Right lobe of liver (tissue), 6 donors: Measurements from ENCODE around the gene EXOC4. TPM values are rescaled to one million over a fixed set of nuclear protein-coding genes. Genes with fewer than 3 reads are reported as not detected.

Experiments
- ATAC-seq, 4 donors: fragments of 200-7000 bp; cut with Tn5 transposase; one replicate each; pipeline ENCODE4 v1.9.1; 2020; ENCODE audit warnings: mild to moderate bottlenecking in 4 of 4, moderate library complexity in 4 of 4
- DNase-seq, 3 donors: peaks; one replicate each; pipeline ENCODE4 v3.0.0-alpha.2; 2020
- H3K27ac ChIP-seq, 3 donors: fragments of 200-600 bp; one replicate each; pipeline ENCODE4 v1.8.0; 2022
- H3K27me3 ChIP-seq, 2 donors: fragments of 200-600 bp; one replicate each; pipeline ENCODE4 v1.8.0; 2022
- H3K36me3 ChIP-seq, 4 donors: fragments of 200-600 bp; sonication (generic) in 1 of 4; one replicate each; pipeline versions ENCODE4 v1.5.1 to v1.8.0; 2017 to 2022; ENCODE audit warnings: control low read depth in 1 of 4
- H3K4me1 ChIP-seq, 4 donors: fragments of 200-600 bp; sonication (generic) in 1 of 4; one replicate each; pipeline versions ENCODE4 v1.5.1 to v1.8.0; 2017 to 2022; ENCODE audit warnings: control low read depth in 1 of 4
- H3K4me3 ChIP-seq, 3 donors: fragments of 200-600 bp; one replicate each; pipeline ENCODE4 v1.8.0; 2022
- H3K9me3 ChIP-seq, 4 donors: fragments of 200-600 bp; sonication (generic) in 1 of 4; one replicate each; pipeline versions ENCODE4 v1.5.1 to v1.8.0; 2017 to 2022; ENCODE audit warnings: control low read depth in 1 of 4
- POLR2A ChIP-seq: fragments of 450-650 bp; IDR thresholded peaks from one replicate; pipeline ENCODE4 v1.6.1; 2017; ENCODE audit warnings: antibody characterized with exemption, mild to moderate bottlenecking
- WGBS: methylation state at CpG from one replicate; pipeline ENCODE4 v1.1.6; 2018; ENCODE audit warnings: low coverage, low lambda C conversion rate; ENCODE audit not compliant: insufficient coverage; ENCODE audit errors: missing lambda C conversion rate; 5-methylcytosine and 5-hydroxymethylcytosine counted together
- intact Hi-C, 2 donors: fragments of 100-400 bp; cut with DNase I; formaldehyde crosslinking; loops; one replicate each; pipeline versions ENCODE4 v1.11.2 to v1.14.1; 2022
- total RNA-seq, 6 experiments: library from RNA; depleted of rRNA in 2 of 6; stranded (reverse); fragments of >200 nt in 2 of 6; fragmentation: NEBNext Ultra II Directional in 3 of 6; extraction: Animal tissue kit (Norgen Biotek cat#: 25700) in 3 of 6; gene quantifications; one replicate each; pipeline versions ENCODE4 v1.1.0 to v1.2.4, GENCODE V29; 2016 to 2023
- TF ChIP-seq, protein P1 (sequence below), 4 donors: fragments of 200-600 bp in 3 of 4; fragments of 450-650 bp in 1 of 4; IDR thresholded peaks; one replicate each; pipeline versions ENCODE4 v1.5.1 to v1.8.0; 2016 to 2022; ENCODE audit warnings: antibody characterized with exemption in 4 of 4, mild to moderate bottlenecking in 2 of 4
- donor health status: DM: no; HTN: yes; CAD: no.
- donor health status: DM: no; HTN: no; CAD: no.
- donor health status: DM: no; HTN: no; CAD: no.
- donor health status: DM: no; HTN: yes; CAD: no.
- donor health status: DM: no; HTN: yes; CAD: no.

The EXOC4 gene
- total RNA-seq, 6 experiments from 2014 or later: 23.7 to 33.5 (median 30.0) TPM

DNA sequence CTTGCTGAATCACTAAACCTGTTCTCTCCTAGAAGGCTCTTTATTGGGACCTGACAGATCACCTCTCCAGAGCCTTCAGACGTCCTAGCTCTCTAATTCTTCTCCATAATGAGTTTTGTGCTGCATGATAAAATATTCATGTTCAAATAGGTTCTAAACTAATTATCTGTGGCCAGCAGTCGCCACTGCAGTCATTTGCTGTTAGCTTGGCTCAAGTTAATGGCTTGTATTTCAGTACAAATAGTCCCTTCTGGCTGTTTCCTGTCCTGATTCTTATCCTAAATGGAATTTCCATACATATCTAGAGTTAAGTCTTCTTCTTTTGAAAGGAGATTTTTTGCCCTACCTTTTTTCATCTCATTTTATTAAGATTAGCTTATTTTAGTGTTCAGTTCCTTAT is 303.2 kb downstream of the EXOC4 start:
- Histone ChIP-seq H3K36me3 (no peaks in the 10 kb centered on the region), H3K27ac (no peak overlapping the region), H3K4me3 (no peak overlapping the region), H3K9me3 (no peaks in the 10 kb centered on the region), H3K4me1 (no peaks in the 10 kb centered on the region), H3K27me3 (no peaks in the 10 kb centered on the region)
- ATAC-seq (no peak), DNase-seq (no peak)
- intact Hi-C loops: no loop called here
- TF ChIP-seq, protein P1, sequence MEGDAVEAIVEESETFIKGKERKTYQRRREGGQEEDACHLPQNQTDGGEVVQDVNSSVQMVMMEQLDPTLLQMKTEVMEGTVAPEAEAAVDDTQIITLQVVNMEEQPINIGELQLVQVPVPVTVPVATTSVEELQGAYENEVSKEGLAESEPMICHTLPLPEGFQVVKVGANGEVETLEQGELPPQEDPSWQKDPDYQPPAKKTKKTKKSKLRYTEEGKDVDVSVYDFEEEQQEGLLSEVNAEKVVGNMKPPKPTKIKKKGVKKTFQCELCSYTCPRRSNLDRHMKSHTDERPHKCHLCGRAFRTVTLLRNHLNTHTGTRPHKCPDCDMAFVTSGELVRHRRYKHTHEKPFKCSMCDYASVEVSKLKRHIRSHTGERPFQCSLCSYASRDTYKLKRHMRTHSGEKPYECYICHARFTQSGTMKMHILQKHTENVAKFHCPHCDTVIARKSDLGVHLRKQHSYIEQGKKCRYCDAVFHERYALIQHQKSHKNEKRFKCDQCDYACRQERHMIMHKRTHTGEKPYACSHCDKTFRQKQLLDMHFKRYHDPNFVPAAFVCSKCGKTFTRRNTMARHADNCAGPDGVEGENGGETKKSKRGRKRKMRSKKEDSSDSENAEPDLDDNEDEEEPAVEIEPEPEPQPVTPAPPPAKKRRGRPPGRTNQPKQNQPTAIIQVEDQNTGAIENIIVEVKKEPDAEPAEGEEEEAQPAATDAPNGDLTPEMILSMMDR (IDR thresholded peaks at IDR 0.05): no peak
- no peak for TF ChIP-seq POLR2A
- WGBS: 44% methylated on average over 2 of the region's 2 CpGs

DNA sequence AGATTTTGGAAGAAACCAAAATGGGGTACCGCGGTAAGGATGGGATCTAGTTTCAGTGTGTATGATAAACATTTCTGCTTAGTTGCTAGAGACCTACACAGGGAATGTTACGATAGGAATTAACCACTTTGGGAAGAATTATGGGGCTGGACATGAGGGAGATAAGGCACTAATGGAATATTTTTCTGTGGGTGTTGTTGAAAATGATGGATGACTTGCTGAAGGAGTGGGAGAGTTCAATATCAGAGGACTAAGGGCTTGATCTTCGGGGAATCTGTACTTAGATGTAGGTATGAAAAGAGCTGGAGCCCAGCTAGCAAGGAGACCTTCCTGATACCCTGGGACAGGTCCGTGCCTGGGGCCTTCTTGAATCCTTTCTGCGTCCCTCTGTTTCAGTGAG is 303.7 kb downstream of the EXOC4 start:
- no peak for TF ChIP-seq POLR2A
- TF ChIP-seq, protein P1 (IDR thresholded peaks at IDR 0.05): no peak
- DNase-seq (no peak), ATAC-seq (no peak)
- Histone ChIP-seq H3K9me3 (no peaks in the 10 kb centered on the region), H3K27ac (no peak overlapping the region), H3K36me3 (no peaks in the 10 kb centered on the region), H3K27me3 (no peaks in the 10 kb centered on the region), H3K4me1 (no peaks in the 10 kb centered on the region), H3K4me3 (no peak overlapping the region)
- intact Hi-C loops: no loop called here
- 95% methylated on average over 6 of the region's 6 CpGs for WGBS

DNA sequence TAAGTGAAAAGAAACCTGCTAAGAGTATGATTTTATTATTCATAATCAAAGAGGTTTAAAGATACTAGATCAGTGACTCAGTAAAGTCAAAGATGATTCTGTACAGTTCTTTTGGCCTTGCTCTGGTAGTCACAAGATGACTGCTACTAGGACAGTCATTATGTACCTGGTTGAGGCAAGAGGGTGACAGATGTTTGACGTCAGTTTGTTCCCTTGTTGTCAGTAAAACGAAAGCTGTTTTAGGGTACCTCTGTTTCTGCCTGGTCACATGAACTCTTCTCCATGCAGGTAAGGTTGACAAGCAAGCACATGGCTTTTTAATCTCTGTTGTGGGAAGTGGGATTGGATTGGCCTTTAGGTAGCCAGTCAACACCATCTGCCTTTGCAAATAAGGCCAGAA is 308.0 kb downstream of the EXOC4 start:
- Histone ChIP-seq H3K4me3 (no peak overlapping the region), H3K27ac (no peak overlapping the region), H3K36me3 (no peaks in the 10 kb centered on the region), H3K4me1 (no peaks in the 10 kb centered on the region), H3K9me3 (no peaks in the 10 kb centered on the region), H3K27me3 (no peaks in the 10 kb centered on the region)
- ATAC-seq (no peak), DNase-seq (no peak)
- intact Hi-C loops: no loop called here
- WGBS: 81% methylated on average over 2 of the region's 2 CpGs
- TF ChIP-seq POLR2A: no peak
- TF ChIP-seq, protein P1 (IDR thresholded peaks at IDR 0.05): no peak

DNA sequence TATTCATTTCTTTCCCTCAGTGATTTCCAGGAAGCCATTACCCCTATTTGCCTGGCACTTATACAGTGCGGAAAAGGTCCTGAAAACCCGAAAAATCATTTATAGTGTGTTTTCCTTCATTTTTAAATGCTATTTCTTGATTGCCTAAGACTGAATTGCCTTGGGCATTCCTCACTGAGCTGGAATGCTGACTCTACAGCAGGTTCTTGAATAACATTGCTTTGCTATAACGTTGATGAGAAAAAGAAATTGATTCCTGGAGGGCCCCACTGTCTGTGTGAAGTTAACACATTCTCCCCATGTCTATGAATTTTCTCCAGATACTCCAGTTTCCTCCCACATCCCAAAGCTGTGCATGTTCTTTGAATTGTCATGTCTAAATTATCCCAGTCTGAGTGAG is 308.5 kb downstream of the EXOC4 start:
- no peaks in the 10 kb centered on the region for H3K27me3 ChIP-seq
- no peak for DNase-seq
- intact Hi-C loops: no loop called here
- H3K9me3 ChIP-seq: no peaks in the 10 kb centered on the region
- no peaks in the 10 kb centered on the region for H3K4me1 ChIP-seq
- no peaks in the 10 kb centered on the region for H3K36me3 ChIP-seq
- H3K27ac ChIP-seq: no peak overlapping the region
- TF ChIP-seq, protein P1 (IDR thresholded peaks at IDR 0.05): no peak
- no peak for TF ChIP-seq POLR2A
- 97% methylated on average over 3 of the region's 3 CpGs for WGBS
- no peak overlapping the region for H3K4me3 ChIP-seq
- ATAC-seq: no peak

DNA sequence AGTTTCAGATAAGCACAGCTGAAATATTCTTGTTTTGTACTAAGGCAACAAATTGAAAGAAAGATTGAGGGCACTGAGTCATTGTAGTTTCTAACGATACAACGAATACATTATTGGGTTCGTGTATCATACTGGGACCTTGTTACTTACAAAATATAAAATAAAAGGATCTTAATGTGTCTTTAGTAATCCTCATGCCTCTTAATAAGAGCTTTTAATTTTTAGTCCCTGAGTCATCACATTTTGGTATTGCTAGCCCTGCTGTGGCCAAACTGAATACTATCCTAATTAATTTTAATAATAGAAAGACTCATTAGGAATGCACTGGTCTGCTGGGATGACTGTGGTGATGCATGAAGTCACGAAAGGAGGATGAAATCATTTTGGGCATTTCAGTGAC is 309.7 kb downstream of the EXOC4 start:
- Histone ChIP-seq H3K36me3 (no peaks in the 10 kb centered on the region), H3K4me3 (no peak overlapping the region), H3K27ac (no peak overlapping the region), H3K4me1 (no peaks in the 10 kb centered on the region), H3K27me3 (no peaks in the 10 kb centered on the region), H3K9me3 (no peaks in the 10 kb centered on the region)
- intact Hi-C loops: no loop called here
- ATAC-seq (no peak), DNase-seq (no peak)
- 93% methylated on average over 4 of the region's 4 CpGs for WGBS
- TF ChIP-seq, protein P1 (IDR thresholded peaks at IDR 0.05): no peak
- TF ChIP-seq POLR2A: no peak
